Astrocyte of the cerebellum (primary cell): Measurements from ENCODE around the gene KANK3.

Experiments used
- DNase-seq: peaks from one replicate; pipeline ENCODE4 v3.0.0-alpha.2; 2011; ENCODE audit warnings: low read depth
- H3K4me3 ChIP-seq: 2 replicates; pipeline ENCODE4 v1.5.1; 2011; ENCODE audit warnings: mild to moderate bottlenecking, low read depth, low read length, moderate library complexity
- in situ Hi-C: cut with HindIII; loops from 2 replicates; pipeline ENCODE4 v1.10.0; 2017; ENCODE audit warnings: low sequenced_read_pairs
- TF ChIP-seq, protein P1 (sequence below): IDR thresholded peaks from 2 replicates; pipeline ENCODE4 v1.5.1; 2012; ENCODE audit warnings: low read length, low read depth, moderate library complexity, mild to moderate bottlenecking; ENCODE audit errors: missing control alignments

KANK3 gene

DNA sequence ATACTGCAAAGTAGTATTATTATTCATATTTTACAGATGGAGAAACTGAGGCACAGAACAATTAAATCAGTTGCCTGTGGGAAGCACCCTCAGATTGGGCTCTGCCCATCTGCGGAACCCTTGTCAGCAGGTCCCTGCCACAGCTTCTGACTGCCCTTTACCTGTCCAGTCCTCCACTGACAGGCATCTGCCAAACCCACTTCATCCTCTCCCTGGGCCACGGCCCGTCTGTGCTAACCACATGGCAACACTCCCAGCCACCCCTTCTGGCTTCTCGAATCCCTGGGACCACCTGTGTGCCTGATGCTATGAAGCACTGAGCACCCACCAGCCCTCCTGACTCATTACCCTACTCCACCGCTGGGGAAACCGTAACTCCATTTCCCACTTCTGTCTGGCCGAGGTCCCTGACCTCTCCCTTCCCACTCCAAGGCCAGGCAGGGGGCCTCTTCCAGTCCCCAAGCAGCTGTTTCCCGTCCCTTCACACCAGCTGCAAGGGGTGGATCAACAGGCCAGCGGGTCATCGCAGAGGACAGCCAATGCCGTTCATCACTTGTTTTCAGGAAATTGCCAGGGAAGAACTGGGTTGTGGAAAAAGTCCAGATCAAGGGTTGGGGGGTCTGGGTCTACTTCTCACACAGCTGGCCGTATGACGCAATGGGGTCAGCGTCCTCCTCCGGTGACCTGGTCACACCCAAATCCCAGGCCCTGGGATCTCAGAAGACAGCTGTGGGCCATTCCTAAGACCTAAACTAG is 2.5 kb downstream of the KANK3 start:
- in situ Hi-C loops, result no loop called here
- no peak overlapping the region for H3K4me3 ChIP-seq
- DNase-seq, result no peak
- TF ChIP-seq, protein P1, sequence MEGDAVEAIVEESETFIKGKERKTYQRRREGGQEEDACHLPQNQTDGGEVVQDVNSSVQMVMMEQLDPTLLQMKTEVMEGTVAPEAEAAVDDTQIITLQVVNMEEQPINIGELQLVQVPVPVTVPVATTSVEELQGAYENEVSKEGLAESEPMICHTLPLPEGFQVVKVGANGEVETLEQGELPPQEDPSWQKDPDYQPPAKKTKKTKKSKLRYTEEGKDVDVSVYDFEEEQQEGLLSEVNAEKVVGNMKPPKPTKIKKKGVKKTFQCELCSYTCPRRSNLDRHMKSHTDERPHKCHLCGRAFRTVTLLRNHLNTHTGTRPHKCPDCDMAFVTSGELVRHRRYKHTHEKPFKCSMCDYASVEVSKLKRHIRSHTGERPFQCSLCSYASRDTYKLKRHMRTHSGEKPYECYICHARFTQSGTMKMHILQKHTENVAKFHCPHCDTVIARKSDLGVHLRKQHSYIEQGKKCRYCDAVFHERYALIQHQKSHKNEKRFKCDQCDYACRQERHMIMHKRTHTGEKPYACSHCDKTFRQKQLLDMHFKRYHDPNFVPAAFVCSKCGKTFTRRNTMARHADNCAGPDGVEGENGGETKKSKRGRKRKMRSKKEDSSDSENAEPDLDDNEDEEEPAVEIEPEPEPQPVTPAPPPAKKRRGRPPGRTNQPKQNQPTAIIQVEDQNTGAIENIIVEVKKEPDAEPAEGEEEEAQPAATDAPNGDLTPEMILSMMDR, result peak; percentile 30

DNA sequence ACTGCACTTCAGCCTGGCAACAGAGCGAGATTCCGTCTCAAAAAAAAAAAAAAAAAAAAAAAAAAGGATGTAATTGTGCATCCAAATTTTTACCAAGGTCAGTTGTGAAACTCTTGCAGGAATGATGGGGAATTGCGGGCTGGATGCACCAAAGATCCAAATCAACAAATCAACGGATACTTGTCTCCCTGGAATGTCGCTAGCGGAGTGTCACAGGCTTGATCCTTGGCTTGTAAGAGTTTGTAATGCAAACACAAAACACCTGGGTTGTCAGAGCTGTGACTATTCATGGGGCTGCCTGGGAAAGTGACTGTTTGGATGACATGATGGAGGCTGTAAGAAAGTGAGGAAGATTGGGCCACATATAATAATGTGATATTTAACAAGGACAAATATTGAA is 4.2 kb downstream of the KANK3 start:
- in situ Hi-C loops, result no loop called here
- DNase-seq, result no peak
- no peak overlapping the region for H3K4me3 ChIP-seq
- TF ChIP-seq, protein P1, result no peak

DNA sequence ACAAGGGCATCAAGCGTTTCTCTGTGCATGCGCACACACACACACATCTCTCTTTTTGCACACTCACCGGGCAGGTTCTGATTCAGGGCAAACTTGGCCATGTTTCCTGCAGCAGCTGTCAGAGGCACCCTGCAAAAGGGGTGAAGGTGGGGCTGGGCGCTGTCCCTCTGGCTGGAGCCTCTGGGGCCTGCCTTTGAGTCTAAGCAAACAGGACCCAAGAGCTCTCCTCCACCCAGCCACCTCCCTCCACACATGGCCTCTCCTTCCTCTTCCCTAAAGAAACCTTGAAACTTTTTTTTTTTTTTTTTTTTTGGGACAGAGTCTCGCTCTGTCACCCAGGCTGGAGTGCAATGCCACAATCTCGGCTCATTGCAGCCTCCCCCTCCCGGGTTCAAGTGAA is 5.3 kb downstream of the KANK3 start:
- TF ChIP-seq, protein P1, result no peak
- no peak for DNase-seq
- in situ Hi-C loops, result no loop called here
- H3K4me3 ChIP-seq, result no peak overlapping the region

DNA sequence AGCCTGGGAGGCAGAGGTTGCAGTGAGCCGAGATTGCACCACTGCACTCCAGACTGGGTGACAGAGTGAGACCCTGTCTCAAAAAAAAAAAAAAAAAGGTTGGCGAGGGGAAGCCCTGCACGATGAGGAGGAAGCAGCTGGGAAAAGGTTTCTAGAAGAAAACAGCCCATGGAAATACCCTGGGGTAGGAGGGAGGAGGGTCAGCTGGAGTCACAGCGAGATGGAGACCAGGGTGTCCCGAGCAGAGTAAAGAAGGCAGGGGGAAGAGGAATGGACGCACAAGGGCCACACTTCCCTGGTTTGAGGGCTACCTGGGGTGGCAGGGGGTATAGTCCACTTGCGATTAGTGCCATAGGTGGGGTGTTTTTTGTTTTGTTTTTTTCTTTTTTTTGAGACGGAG is 6.4 kb downstream of the KANK3 start:
- in situ Hi-C loops, result no loop called here
- no peak for DNase-seq
- no peak overlapping the region for H3K4me3 ChIP-seq
- TF ChIP-seq, protein P1, result no peak

DNA sequence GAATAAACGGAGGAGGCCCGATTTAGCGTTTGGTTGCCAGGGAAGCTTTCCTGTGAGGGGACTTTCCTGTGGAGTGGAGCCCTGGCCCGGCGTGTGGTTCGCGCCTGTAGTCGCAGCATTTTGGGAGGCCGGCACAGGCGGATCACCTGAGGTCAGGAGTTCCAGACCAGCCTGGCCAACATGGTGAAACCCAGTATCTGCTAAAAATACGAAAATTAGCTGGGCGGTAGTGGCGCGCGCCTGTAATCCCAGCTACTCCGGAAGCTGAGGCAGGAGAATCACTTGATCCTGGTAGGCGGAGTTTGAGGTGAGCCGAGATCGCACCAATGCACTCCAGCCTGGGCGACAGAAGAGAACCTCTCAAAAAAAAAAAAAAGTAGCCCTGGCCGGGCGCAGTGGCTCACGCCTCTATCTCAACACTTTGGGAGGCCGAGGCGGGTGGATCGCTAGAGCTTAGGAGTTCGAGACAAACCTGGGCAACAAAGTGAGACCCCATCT is 6.9 kb downstream of the KANK3 start:
- TF ChIP-seq, protein P1, result no peak
- in situ Hi-C loops, result no loop called here
- H3K4me3 ChIP-seq, result no peak overlapping the region
- DNase-seq, result no peak

DNA sequence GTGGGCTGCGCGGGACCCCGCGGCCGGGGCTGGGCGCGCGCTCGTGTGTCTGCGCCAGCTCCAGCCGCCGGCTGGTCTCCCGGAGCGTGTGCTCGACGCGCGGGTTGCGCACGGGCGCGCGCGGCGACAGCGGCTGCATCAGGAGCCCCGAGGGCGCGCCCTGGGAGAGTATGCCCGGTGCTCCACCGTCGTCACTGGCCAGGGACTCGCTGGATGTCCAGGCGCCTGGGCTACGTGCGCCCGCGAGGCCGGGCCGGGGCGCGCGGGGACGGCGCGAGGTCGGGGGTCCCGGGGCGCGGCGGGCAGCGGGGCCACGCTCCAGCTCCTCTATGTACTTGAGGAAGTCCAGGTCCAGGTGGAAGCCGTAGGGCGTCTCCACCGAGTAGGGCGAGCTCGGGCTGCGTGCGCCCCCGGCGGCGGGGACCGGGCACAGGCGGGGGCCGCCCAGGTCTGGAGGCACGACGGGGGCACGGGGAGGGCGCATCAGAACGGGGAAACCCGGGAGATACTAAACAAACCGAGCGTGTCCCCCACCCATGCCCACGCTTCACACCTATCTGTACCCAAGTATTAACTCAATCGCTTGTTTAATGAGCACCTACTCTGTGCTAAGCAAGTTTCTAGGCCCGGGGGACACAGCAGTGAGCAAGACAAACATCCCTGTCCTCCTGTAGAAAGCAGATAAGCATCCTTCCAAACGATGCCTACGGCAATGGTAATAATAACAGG is 7.6 kb downstream of the KANK3 start:
- TF ChIP-seq, protein P1, result peak; percentile 15
- in situ Hi-C loops, result no loop called here
- H3K4me3 ChIP-seq, result no peak overlapping the region
- DNase-seq, result no peak
